ENCODE data around the gene PPP2R5E.

PPP2R5E gene

DNA sequence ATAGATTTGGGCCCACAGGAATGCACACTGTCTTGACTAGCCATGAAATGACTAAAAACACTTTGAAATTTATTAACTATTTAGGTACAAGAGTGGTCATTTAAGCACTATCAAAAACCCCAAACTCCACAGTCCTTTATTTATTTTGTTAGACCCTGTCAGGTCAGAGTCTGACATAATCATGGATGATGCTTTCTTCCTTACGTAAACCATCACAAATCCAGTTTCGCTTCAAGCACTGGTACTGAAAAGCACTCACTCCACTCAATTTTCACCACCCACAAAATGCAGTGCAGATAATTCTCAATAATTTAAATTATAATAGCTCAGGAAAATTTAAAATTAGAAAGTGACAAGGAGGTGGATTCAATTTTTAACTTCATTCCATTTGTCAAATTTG is 25.8 kb downstream of the PPP2R5E start:
- no peak for DNase-seq (ENCODE audit: low spot score)

GRCh38 chr14:63515240-63515639 is 27.9 kb downstream of the PPP2R5E start:
- no peak for DNase-seq (ENCODE audit: low spot score)

DNA sequence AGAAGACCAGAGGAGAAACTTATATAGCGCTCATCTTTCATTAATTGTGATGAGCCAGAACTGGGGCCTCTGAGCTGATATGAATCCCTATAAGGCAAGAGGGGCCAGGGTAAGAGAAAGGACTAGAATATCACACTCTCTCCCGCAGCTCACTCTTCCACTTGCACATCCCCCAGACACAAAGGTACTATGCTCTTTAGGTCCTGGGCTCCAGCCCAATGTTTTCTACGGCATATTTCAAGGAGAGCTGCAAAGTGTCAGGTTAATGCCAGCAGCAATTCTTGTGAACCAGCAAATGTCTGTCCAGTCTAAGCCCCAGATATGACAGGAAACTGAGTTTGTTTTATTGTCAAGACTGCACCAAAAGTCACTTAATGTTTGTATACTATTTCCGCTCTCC is 29.4 kb downstream of the PPP2R5E start:
- DNase-seq (ENCODE audit: low spot score): no peak

GRCh38 chr14:63512861-63513260 is 30.3 kb downstream of the PPP2R5E start:
- no peak for DNase-seq (ENCODE audit: low spot score)

DNA sequence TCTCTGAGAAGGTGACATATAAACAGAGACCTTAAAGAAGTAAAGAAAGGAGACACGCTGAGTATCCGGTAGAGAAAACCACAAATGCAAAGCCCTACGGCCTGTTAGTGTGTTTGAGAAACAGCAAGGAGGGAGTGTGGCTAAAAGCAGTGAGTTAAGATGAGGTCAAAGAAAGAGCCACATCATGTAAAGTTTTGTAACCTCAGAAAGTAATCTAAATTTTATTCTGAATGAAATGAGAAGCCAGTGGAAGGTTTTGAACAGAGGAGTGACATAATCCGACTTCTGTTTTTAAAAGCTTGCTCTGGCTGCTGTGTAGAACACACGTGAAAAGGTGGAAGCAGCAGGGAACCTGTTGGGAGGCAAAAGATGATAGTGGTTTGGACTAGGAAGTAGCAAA is 32.6 kb downstream of the PPP2R5E start:
- no peak for DNase-seq (ENCODE audit: low spot score)

DNA sequence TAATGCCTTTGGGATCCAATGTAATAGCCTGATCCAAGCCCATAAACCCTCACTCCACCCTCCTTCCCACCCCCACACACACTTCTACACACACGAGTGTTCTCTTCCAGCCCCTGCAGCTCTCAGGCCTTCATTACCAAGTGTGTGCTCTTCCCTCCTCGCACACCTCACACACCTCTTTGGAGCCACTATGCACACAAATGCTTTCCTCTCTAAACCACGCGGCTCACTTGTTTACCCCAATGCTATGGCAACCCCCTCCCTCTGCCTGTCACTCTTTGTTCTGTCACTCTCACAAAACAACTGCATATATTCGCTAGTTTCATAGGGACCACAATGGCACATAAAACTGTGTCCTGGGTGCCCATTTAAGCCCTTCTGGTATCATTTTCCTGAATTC is 35.1 kb downstream of the PPP2R5E start:
- no peak for DNase-seq (ENCODE audit: low spot score)

DNA sequence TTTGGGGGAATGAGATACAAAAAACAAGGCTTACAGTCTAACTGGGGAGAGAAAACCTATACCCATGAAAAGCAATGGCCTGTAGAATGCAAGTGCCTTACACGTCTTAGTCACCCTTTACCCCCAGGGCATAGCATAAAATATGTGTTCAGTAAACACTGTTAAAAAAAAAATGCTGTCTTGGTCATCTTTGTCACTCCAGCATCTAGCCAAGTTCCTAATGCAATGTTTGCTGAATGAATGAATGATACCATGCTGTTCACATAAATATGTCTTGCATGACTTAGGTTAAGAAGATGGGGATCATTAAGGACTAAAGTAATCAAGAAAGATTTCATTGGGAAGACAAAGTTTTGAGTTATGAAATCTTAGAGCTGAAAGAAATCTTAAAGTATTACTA is 38.5 kb downstream of the PPP2R5E start:
- no peak for DNase-seq (ENCODE audit: low spot score)

DNA sequence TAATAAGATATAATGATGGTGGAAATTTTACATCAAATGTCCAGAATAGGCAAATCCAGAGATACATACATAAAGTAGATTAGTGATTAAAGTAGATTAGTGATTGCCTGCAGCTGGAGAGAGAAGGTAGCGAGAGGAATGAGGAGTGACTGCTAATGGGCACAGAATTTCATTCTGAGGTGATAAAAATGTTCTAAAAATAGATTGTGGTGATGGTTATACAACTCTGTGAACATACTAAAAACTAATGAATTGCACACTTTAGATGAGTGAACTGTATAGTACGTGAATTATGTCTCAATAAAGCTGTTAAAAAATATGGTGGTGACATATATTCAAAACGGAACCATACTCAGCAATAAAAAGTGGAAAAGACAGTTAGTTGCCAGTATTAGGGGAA is 41.7 kb downstream of the PPP2R5E start:
- DNase-seq (ENCODE audit: low spot score): no peak

GRCh38 chr14:63499701-63500250 is 43.4 kb downstream of the PPP2R5E start:
- DNase-seq (ENCODE audit: low spot score): no peak

- DNase-seq (ENCODE audit: low spot score): no peak
Observed at GRCh38 chr14:63496837-63497400, 46.3 kb downstream of the PPP2R5E start.

DNA sequence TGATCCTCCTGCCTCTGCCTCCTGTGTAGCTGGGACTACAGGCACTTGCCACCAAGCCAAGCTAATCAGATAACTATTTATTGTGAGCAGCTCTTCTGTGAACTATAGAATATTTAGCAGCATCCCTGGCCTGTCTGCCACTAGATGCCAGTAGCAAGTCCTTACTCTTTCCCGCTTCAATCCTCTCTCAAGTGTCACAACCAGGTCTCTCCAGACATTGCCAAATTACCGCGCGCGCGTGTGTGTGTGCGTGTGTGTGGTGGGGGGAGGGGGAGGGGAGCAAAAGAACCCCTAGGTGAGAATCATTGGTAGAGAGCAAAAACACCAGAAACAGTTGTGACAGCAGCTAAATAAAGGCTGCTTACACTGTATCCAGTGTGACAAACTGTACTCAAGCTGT is 49.9 kb downstream of the PPP2R5E start:
- DNase-seq (ENCODE audit: low spot score): no peak

- no peak for DNase-seq (ENCODE audit: low spot score)
Observed at GRCh38 chr14:63492391-63492790, 50.8 kb downstream of the PPP2R5E start.

DNA sequence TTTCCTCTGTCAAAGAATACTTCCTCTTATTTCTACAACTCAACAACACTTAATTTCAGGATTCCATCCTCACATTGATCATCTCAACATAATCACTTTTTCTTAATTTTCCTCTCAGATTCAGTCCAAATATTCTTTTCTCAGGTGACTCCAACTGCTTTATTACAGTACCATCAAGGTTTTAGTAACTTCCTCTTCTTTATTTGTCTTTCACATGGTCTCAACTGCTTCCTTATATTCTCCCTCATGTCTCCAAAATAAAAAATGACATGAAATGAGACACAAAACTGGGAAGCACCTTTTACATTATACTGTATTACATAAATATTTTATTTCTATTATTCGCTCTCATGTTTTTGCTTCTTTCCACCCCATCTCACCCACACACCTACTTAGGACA is 55.5 kb downstream of the PPP2R5E start:
- no peak for DNase-seq (ENCODE audit: low spot score)

DNA sequence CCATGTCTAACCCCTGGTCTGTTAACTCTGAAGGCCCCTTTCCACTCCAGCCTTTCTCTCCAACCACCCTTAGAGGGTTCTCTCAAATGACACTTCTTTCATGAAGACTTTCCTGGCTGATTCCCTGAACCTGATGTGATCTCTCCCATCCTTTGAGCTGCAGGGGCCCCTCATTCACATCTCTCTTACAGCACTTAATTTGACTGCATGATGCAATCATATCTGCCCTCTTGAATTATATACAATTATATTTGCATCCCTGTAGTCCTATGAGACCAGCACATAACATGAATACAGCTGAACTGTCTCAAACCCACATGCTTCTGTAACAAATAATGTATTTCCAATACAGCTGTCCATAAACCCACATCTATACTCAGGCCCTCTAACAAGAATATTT is 56.4 kb downstream of the PPP2R5E start:
- DNase-seq (ENCODE audit: low spot score): no peak

DNA sequence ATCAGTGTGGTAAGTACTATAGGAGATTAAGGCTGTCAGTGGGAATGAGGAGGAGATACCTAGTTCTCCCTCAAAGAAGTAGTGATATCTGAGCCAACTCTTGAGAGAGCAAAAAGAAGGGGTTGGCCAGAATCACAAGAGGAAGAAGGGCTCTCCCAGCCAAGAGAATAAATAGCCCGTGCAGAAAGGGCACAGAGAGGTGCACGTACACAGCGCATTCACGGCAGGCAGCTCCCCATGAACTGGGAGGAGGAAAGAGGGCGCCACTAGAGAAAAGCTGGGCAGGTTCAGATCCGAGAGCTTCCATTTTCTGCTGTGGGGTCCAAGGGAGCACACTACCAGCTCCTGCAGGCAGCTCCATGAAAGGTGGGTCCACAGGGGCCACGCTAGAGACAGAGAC is 59.9 kb downstream of the PPP2R5E start:
- no peak for DNase-seq (ENCODE audit: low spot score)

DNA sequence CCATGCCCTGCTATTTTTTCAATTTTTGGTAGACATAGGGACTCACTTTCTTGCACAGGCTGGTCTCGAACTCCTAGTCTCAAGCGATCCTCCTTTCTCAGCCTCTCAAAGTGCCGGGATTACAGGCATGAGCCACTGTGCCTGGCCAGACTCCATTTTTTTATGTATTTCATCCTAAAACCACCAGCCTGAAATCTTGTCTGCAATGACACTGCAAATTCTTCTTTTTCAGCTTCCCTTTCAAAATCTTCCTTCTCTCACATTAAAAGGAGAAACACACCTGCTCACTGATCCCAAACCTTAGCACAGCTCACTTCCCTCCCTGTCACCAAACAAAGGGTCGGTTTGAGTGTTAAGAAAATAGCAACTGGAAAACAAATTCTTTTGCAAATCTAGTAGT is 62.6 kb downstream of the PPP2R5E start:
- DNase-seq (ENCODE audit: low spot score): no peak

DNA sequence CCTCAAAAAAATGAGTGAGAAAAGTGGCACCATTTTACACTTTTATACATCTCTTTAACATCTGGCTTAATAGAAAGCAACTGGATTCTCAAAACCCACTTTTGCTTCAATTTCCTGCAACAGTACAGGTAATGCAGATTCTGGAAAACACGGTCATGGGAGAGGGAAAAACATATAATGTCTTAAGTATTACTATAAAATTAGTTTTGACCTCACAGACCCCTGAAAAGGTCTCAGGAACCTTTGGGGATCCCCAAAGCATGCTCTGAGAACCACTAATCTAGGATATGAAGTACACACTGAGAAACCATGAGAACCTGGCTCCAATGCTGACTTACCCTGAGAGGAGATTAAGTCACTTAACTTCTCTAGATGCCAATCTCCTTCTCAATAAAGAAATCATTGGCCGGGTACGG is 64.7 kb downstream of the PPP2R5E start:
- no peak for DNase-seq (ENCODE audit: low spot score)

- no peak for DNase-seq (ENCODE audit: low spot score)
Observed at GRCh38 chr14:63478010-63478409, 65.2 kb downstream of the PPP2R5E start.

GRCh38 chr14:63477556-63477955 is 65.6 kb downstream of the PPP2R5E start:
- DNase-seq (ENCODE audit: low spot score): no peak

- no peak for DNase-seq (ENCODE audit: low spot score)
Observed at GRCh38 chr14:63475761-63476160, 67.4 kb downstream of the PPP2R5E start.

- DNase-seq (ENCODE audit: low spot score): no peak
Observed at GRCh38 chr14:63474844-63475243, 68.3 kb downstream of the PPP2R5E start.

- DNase-seq (ENCODE audit: low spot score): no peak
Observed at GRCh38 chr14:63474111-63474510, 69.1 kb downstream of the PPP2R5E start.

- DNase-seq (ENCODE audit: low spot score): no peak
Observed at GRCh38 chr14:63472986-63473788, 70.0 kb downstream of the PPP2R5E start.

Data from Ammon's horn (tissue), 1 donor.